ENCODE results near the gene TBC1D2.

- TF ChIP-seq CTCF (IDR thresholded peaks at IDR 0.05; ENCODE audit: insufficient read depth, low read length) (no peak), REST (IDR thresholded peaks at IDR 0.05; ENCODE audit: insufficient replicate concordance, low read depth) (no peak), POLR2AphosphoS5 (IDR thresholded peaks at IDR 0.05; ENCODE audit: low read depth) (no peak)
Measured at GRCh38 chr9:98264516-98264915, 9.1 kb upstream of the TBC1D2 start.

All from HL-60 (cell line).